Activated CD4-positive, alpha-beta T cell treated with anti-CD3 and anti-CD28 coated beads, Interleukin-2, amount 10 ng/mL, durations not matched to agents 7 days and 5 days (primary cell): ENCODE measurements around the gene MAP2K5. TPM values are rescaled to one million over a fixed set of nuclear protein-coding genes. Genes with fewer than 3 reads are reported as not detected.

ENCODE experiments used
- CTCF ChIA-PET: fragments of 350-600 bp; sonication (Branson Sonifier 250); formaldehyde crosslinking; loops from one replicate; lab custom pipeline; 2021; ENCODE audit warnings: antibody characterized with exemption; lab: Charles Lee
- POLR2A ChIA-PET: fragments of 350-600 bp; sonication (Branson Sonifier 250); formaldehyde crosslinking; loops from one replicate; lab custom pipeline; 2021; ENCODE audit warnings: antibody characterized with exemption; lab: Charles Lee
- DNase-seq: peaks from one replicate; pipeline ENCODE4 v3.0.0-alpha.2; 2020
- H3K27ac Mint-ChIP-seq: one replicate; pipeline ENCODE4 v1.8.0; 2021; ENCODE audit warnings: mild to moderate bottlenecking, moderate library complexity, mixed read lengths
- H3K27me3 Mint-ChIP-seq: one replicate; pipeline ENCODE4 v1.8.0; 2021; ENCODE audit warnings: mixed read lengths
- H3K36me3 Mint-ChIP-seq: one replicate; pipeline ENCODE4 v1.8.0; 2021; ENCODE audit warnings: low read depth, mixed read lengths
- H3K4me1 Mint-ChIP-seq: one replicate; pipeline ENCODE4 v1.8.0; 2021; ENCODE audit warnings: mixed read lengths
- H3K4me3 Mint-ChIP-seq: one replicate; pipeline ENCODE4 v1.8.0; 2021; ENCODE audit warnings: mild to moderate bottlenecking, moderate library complexity, mixed read lengths
- H3K9me3 Mint-ChIP-seq: one replicate; pipeline ENCODE4 v1.8.0; 2021; ENCODE audit warnings: mixed read lengths
- total RNA-seq, 2 experiments: library from RNA; stranded (reverse); gene quantifications; one replicate each; pipeline ENCODE4 v1.2.3, GENCODE V29; 2021

MAP2K5 gene
- total RNA-seq, 2 experiments from 2014 or later: 25.9 to 26.3 TPM

GRCh38 chr15:67783303-67783702 lies 240.8 kb downstream of the MAP2K5 start:
- DNase-seq: peak; percentile 78
- H3K9me3 Mint-ChIP-seq: no peaks in the 10 kb centered on the region
- ChIA-PET POLR2A (interaction anchor here (0.5 kb wide), 1 partner anchor 453 kb away, joined by 3 read pairs; no protein-coding TSS in a partner anchor), CTCF (interaction anchor here (0.7 kb wide), 1 partner anchor 11 kb away, joined by 3 read pairs; no protein-coding TSS in a partner anchor)
- peak overlapping the region; percentile 39 for H3K4me3 Mint-ChIP-seq
- no peaks in the 10 kb centered on the region for H3K27me3 Mint-ChIP-seq
- peaks cover 37% of the 10 kb centered on the region for H3K4me1 Mint-ChIP-seq
- H3K27ac Mint-ChIP-seq: peak overlapping the region; percentile 81
- peaks cover 4% of the 10 kb centered on the region for H3K36me3 Mint-ChIP-seq

DNA sequence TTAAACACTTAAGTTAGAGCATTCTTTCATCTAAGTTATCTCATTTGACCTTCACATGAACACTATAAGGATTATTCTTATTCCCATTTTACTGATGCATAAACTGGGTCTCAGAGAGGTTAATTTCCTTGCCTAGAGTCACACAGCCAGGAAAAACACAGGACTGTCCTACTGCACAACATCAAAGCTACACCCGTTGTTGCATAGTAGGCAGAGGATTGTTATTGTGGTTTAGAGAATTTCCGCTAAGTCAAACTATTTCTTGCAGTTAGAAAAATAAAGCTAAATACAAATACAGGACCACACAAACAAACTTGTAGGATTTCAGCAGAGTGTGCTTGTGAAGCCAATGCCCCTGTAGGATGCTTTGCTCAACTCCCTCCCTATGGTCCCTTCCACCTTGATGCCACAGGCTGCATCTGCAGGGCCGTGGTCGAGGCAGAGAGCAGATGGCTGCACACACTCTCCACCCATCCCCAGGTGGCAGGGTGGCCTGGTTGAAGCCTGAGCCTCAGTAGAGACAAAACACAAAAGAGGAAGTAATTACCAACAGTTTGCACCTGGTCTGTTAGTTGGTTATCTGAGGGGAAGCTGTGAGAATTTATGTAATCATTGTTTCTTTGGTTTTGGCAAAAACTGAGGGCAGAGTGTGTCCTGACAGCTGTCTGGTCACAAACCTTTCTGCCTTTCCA lies 241.7 kb downstream of the MAP2K5 start:
- H3K4me3 Mint-ChIP-seq: no peak overlapping the region
- H3K27me3 Mint-ChIP-seq: no peaks in the 10 kb centered on the region
- ChIA-PET POLR2A (no interaction called here), CTCF (interaction anchor here (1.1 kb wide), 1 partner anchor 22 kb away, joined by 4 read pairs; no protein-coding TSS in a partner anchor)
- peaks cover 37% of the 10 kb centered on the region for H3K4me1 Mint-ChIP-seq
- peak; percentile 42 for DNase-seq
- peaks cover 4% of the 10 kb centered on the region for H3K36me3 Mint-ChIP-seq
- H3K9me3 Mint-ChIP-seq: no peaks in the 10 kb centered on the region
- H3K27ac Mint-ChIP-seq: peak overlapping the region; percentile 85

DNA sequence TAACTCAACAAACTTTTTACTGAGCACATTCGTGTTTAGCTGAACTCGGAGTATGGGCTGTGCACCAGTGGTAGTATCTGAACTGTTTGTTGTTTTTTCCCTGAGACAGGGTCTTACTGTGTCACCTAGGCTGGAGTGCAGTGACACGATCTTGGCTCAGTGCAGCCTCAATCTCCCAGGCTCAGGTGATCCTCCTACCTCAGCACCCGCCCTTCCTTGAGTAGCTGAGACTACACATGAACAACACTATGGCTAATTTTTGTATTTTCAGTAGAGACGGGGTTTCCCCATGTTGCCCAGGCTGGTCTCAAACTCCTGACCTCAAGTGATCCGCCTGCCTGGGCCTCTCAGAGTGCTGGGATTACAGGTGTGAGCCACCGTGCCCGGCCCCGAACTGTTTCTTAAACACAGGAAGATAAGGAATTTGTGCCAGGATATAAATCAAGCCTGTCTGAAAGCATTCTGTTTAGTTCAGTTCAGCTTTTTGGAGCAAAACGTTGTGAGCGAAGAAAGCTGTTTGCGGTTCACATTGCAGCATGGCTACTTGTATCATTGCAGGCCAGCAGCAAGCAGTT lies 242.4 kb downstream of the MAP2K5 start:
- ChIA-PET POLR2A (no interaction called here), CTCF (interaction anchor here (1.1 kb wide), 1 partner anchor 23 kb away, joined by 4 read pairs; no protein-coding TSS in a partner anchor)
- Mint-ChIP-seq H3K27ac (peak overlapping the region; percentile 85), H3K27me3 (no peaks in the 10 kb centered on the region), H3K9me3 (no peaks in the 10 kb centered on the region), H3K36me3 (peaks cover 4% of the 10 kb centered on the region), H3K4me3 (no peak overlapping the region), H3K4me1 (peaks cover 37% of the 10 kb centered on the region)
- DNase-seq: no peak

- Mint-ChIP-seq H3K27me3 (no peaks in the 10 kb centered on the region), H3K4me3 (no peak overlapping the region), H3K36me3 (peaks cover 4% of the 10 kb centered on the region), H3K4me1 (peaks cover 37% of the 10 kb centered on the region), H3K27ac (peak overlapping the region; percentile 85), H3K9me3 (no peaks in the 10 kb centered on the region)
- POLR2A ChIA-PET: no interaction called here
- CTCF ChIA-PET: no interaction called here
- DNase-seq: no peak
Observed at GRCh38 chr15:67785431-67785830, 242.9 kb downstream of the MAP2K5 start.

DNA sequence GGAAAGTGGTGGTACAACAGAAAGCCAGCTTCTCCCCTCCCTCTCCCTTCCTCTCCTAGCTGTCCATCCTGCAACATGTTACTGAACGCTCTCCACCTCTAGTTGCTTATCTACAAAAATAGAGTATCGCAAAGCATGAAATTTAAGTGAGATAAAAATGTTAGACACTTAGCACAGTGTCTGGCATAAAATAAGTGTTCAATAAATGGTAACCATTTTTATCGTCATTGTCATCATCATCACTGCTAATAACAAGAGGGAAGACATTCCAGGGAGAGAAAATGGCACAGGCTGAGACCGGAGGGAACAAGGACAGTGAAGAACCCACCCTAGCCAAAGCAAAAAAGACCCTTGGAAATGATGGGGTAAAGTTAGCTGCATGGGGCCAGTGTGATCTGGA lies 244.1 kb downstream of the MAP2K5 start:
- ChIA-PET POLR2A (no interaction called here), CTCF (no interaction called here)
- H3K36me3 Mint-ChIP-seq: peaks cover 4% of the 10 kb centered on the region
- no peak for DNase-seq
- no peaks in the 10 kb centered on the region for H3K9me3 Mint-ChIP-seq
- H3K4me1 Mint-ChIP-seq: peaks cover 37% of the 10 kb centered on the region
- no peak overlapping the region for H3K27ac Mint-ChIP-seq
- H3K27me3 Mint-ChIP-seq: no peaks in the 10 kb centered on the region
- no peak overlapping the region for H3K4me3 Mint-ChIP-seq

- POLR2A ChIA-PET: no interaction called here
- CTCF ChIA-PET: interaction anchor here (0.6 kb wide), 1 partner anchor 1372 kb away, joined by 5 read pairs; no protein-coding TSS in a partner anchor
- no peaks in the 10 kb centered on the region for H3K27me3 Mint-ChIP-seq
- H3K4me3 Mint-ChIP-seq: no peak overlapping the region
- no peak overlapping the region for H3K27ac Mint-ChIP-seq
- H3K4me1 Mint-ChIP-seq: peaks cover 18% of the 10 kb centered on the region
- no peaks in the 10 kb centered on the region for H3K9me3 Mint-ChIP-seq
- no peak for DNase-seq
- peaks cover 1% of the 10 kb centered on the region for H3K36me3 Mint-ChIP-seq
Observed at GRCh38 chr15:67788986-67789385, 246.5 kb downstream of the MAP2K5 start.

DNA sequence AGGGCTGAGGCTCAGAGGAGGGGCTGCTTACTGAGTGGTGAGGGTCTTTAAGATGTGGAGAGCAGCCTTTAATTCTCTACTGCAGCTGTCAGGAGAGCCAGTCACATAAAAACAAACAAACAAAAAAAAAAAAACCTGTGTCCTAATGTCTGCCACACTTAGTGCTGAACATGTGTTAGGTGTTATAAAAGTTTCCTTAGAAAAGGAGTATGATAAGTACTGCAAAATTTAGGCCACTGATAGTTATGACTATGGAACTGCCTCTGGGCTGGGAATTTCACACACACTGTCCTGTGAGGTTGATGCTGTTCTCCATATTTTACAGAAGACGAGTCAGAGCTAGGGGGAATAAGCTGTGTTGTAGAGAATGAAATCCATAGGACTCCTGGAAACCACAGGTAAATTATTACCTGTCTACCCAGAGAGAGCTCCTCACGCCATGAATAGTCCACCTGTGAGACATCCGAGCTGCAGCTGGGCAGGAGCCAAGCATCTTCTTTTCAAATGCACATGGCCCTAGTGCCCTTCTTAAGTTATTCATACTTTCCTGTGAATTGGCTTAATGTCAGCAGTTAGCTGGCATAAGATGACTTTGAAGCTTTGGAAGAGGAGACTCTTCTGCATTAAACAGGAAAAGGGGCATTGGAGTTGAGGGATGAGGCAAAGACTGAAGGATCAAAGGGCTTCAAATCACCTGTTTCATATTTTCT lies 248.3 kb downstream of the MAP2K5 start:
- H3K4me3 Mint-ChIP-seq: no peak overlapping the region
- CTCF ChIA-PET: interaction anchor here (2.2 kb wide), 1 partner anchor 11 kb away, joined by 9 read pairs; no protein-coding TSS in a partner anchor
- peaks cover 13% of the 10 kb centered on the region for H3K9me3 Mint-ChIP-seq
- POLR2A ChIA-PET: no interaction called here
- no peak overlapping the region for H3K27ac Mint-ChIP-seq
- H3K36me3 Mint-ChIP-seq: peaks cover 15% of the 10 kb centered on the region
- H3K27me3 Mint-ChIP-seq: no peaks in the 10 kb centered on the region
- peaks cover under 1% of the 10 kb centered on the region for H3K4me1 Mint-ChIP-seq
- DNase-seq: no peak

GRCh38 chr15:67792250-67792942 lies 249.9 kb downstream of the MAP2K5 start:
- Mint-ChIP-seq H3K27me3 (no peaks in the 10 kb centered on the region), H3K36me3 (peaks cover 18% of the 10 kb centered on the region), H3K9me3 (peaks cover 15% of the 10 kb centered on the region), H3K4me1 (peaks cover 2% of the 10 kb centered on the region), H3K27ac (no peak overlapping the region), H3K4me3 (no peak overlapping the region)
- POLR2A ChIA-PET: interaction anchor here (0.6 kb wide), 1 partner anchor 292 kb away, joined by 4 read pairs; no protein-coding TSS in a partner anchor
- no peak for DNase-seq
- CTCF ChIA-PET: no interaction called here

DNA sequence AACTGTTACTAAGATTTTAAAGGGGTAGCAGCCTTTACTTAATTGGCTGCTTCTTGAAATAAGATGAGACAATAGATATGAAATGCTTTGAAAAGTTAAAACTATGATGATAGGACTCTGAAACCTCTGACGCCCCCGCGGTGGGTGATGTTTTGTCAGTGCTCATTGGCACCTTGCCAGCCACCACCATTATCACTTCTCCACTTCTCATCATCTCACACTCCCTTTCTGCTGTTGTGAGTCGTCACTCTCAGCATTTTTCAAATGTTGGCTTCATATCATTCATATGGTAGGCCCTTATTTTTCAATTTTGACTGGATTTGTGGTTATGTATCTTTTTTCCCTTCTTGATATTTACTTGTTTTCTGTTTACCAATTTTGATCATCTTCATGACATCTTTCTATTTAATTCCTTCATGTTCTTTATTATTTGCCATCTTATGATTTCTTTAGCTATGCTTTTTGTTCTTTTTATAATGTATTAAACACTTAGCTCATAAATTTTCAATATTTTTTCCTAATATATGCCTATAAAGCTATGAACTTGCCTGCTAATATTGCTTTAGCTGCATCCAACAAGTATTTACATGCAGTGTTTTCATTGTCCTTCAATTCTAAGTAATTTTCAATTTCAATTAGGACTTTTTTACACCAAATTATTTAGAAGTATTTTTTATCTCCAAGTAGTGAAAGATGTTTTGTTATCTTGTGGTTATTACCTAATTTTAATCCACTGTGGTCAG lies 252.5 kb downstream of the MAP2K5 start:
- POLR2A ChIA-PET: no interaction called here
- no peaks in the 10 kb centered on the region for H3K27me3 Mint-ChIP-seq
- CTCF ChIA-PET: interaction anchor here (0.7 kb wide), 1 partner anchor 1190 kb away, joined by 3 read pairs; no protein-coding TSS in a partner anchor
- H3K36me3 Mint-ChIP-seq: peaks cover 18% of the 10 kb centered on the region
- DNase-seq: no peak
- H3K4me3 Mint-ChIP-seq: no peak overlapping the region
- H3K27ac Mint-ChIP-seq: no peak overlapping the region
- peaks cover 2% of the 10 kb centered on the region for H3K4me1 Mint-ChIP-seq
- peaks cover 15% of the 10 kb centered on the region for H3K9me3 Mint-ChIP-seq

DNA sequence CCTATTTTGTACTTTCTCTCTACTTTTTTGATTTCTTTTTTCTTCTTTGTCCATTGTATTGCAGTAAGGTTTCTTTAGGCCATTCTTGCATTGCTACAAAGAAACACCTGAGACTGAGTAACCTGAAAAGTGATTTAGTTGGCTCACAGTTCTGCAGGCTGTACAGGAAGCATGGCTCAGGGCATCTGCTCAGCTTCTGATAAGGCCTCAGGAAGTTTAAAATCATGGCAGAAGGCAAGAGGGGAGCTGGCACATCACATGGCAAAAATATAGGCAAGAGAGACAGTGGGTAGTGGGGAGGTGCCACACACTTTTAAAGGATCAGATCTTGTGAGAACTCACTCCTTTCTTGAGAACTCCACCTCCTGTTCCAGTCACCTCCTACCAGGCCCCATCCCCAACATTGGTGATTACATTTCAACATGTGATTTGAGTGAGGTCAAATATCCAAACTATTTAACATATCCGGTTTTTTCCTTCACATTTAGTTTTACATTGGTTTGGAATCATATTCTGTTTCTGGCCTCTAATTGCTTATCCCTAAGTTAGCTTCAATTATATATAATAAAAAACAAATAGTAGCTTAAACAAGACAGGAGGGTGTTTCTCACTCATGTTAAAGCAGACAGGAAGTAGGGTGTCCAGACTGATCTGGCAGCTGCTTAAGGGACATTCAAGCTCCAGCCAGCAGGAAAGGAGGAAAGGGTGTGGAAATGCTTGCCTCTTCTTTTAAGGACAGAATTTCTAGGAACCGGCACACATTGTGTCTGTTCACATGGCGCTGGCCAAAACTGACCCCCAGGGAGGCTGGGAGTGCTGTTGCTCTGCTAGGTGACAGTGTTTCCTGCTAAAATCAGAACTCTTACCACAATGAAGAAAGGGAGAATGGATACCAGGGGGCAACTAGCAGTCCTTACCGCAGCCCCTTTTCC lies 254.0 kb downstream of the MAP2K5 start:
- Mint-ChIP-seq H3K4me3 (no peak overlapping the region), H3K27ac (no peak overlapping the region), H3K36me3 (peaks cover 18% of the 10 kb centered on the region), H3K27me3 (no peaks in the 10 kb centered on the region), H3K4me1 (peaks cover 2% of the 10 kb centered on the region), H3K9me3 (peaks cover 15% of the 10 kb centered on the region)
- DNase-seq: no peak
- CTCF ChIA-PET: interaction anchor here (0.6 kb wide), 1 partner anchor 151 kb away, joined by 5 read pairs; no protein-coding TSS in a partner anchor
- POLR2A ChIA-PET: no interaction called here

- Mint-ChIP-seq H3K36me3 (peaks cover 12% of the 10 kb centered on the region), H3K27ac (no peak overlapping the region), H3K4me3 (no peak overlapping the region), H3K9me3 (peaks cover 10% of the 10 kb centered on the region), H3K4me1 (peaks cover 2% of the 10 kb centered on the region), H3K27me3 (no peaks in the 10 kb centered on the region)
- CTCF ChIA-PET: no interaction called here
- no peak for DNase-seq
- POLR2A ChIA-PET: no interaction called here
Observed at GRCh38 chr15:67799801-67800205, 257.3 kb downstream of the MAP2K5 start.
